GM21619 (cell line): ENCODE results near the gene GNB1.

Experiments used
- ATAC-seq: cut with Tn5 transposase; IDR thresholded peaks from one replicate; pipeline ENCODE4 v1.9.1; 2021; ENCODE audit not compliant: unreplicated experiment

The GNB1 gene

GRCh38 chr1:1832820-1833219 lies 58.1 kb downstream of the GNB1 start:
- ATAC-seq = no peak

DNA sequence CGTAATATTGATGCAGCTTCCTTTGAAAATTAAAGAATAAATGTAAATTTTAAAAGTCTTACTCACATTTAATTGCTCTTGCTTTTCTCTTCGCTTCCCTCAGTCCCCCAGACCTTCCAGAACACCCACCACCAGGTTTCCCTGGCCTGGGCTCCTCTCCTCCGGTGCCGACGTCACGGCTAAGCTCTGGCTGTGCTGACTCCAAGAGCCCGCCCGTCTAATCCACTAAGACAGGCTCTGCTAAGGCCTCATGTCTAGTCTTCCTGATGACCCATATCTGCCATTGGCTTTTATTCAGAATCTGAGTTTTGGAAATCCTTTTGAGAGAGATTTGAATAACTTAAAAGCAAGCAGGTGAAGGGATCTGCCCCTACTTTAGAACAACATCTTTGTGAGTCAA lies 58.7 kb downstream of the GNB1 start:
- ATAC-seq = no peak

DNA sequence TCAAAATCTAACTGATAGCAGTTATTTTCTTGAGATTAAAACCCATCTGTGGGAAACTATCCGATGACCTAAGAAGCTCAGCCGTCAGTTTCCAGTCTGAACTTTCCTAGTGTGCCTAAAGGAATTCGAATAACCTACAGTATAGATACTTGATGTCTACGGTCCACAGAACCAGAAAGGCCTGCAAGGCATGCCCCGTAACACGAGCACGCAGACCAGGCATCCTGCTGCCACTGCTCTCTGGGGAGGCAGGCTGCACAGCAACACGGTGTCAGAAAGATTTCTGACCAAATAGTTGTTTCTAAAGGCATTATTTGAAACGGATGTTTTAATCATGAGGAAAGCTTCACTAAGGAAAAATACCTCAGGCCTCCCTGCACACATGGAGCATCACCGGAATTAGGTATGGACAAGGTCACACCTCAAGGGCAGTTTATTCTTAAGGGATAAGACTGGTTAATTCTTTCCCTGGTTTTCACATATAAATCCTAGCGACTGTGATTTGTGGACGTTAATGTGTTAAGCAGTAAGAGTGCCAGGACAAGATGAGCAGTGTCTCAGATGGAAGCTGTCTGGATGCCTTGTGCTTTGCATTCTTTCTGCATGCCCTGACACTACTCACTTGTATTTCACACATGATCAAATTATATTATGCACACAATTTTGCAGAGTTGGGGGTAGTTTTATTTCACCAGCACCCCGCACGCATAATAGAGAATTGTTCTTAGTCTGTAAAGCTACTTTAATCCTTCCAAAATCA lies 63.6 kb downstream of the GNB1 start:
- no peak for ATAC-seq

DNA sequence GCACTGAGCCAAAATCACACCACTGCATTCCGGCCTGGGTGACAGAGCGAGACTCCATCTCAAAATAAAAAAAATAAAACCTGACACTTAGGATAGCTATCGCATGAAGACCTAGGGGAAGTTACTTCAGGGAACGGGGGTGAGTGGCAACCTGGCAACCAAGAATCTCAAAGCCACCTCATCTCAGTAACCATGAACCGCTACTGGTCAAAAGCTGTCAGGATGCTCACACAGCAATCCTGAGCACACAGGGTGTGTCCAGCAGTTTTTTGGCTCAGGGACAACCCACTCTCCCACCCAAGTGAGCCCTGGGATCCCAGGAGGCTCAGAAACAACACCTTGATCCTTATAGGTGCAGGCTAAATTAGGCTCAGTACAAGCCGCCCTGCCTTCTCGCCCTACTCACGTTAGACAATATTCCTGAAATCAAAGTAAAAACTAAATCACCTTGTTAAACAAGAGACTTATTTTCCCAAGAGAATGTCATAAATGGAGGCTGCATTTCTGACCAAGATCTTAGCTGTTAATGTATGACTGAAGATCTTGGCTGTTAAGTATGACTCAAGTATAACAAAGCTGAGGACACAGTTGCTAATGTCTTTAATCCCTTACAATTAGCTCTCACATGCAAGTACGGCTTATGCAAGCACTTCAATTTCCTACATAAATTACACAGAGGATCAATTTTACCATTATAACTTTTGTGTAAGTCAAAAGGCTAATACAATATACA lies 64.4 kb downstream of the GNB1 start:
- no peak for ATAC-seq

DNA sequence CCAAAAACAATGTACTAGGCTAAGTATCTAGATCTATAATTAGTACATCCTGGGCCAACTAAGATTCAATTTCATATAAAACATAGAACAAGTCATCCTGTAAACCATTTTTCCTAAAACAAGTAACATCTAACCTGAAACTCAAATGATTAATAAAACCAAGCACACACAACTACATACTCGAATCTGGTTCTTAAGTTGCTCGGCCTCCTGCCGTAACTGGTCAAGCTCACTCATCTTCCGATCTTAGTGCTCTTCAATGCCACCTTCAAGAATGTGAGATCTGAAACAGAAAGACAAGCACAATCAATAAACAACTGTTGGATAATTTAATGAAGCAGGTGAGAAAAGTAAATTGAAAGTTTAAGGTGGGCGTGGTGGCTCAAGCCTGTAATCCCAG lies 65.7 kb downstream of the GNB1 start:
- no peak for ATAC-seq

DNA sequence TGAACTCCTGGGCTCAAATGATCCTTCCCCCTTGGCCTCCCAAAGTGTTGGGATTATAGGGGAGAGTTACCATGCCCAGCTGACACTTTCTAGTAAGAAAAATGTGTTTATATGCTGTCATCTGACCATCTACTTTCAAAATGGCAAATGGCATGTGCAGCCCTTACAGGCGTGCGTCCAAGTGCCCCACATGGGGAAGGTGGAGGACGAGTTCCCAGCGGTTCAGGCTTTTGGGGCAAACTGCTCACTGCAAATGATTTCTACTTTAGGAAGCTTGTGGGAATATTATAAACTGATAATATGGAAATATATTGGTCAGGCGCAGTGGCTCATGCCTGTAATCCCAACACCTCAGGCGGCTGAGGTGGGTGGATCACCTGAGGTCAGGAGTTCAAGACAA lies 71.1 kb downstream of the GNB1 start:
- no peak for ATAC-seq

DNA sequence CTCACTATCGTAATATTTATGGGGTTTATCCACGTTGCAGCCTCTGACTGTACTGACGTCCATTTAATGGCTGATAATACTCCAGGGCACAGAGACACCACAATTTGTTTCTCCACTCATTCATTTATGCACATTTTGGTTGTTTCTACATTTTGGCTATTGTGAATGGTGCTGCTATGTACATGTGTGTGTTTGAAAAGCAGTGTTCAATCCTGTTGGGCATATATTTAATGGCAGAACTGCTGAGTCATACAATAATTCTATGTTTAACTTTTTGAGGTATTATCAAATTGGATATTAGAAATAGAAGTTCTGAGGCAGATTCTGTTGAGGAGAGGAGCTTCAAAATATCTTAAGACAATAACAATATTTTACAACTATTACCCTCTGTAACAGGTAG lies 73.7 kb downstream of the GNB1 start:
- no peak for ATAC-seq

GRCh38 chr1:1815606-1816281 lies 75.1 kb downstream of the GNB1 start:
- ATAC-seq = no peak

- ATAC-seq = no peak
Measured at GRCh38 chr1:1809489-1809888, 81.4 kb downstream of the GNB1 start.

- ATAC-seq = no peak
Measured at GRCh38 chr1:1808206-1808605, 82.7 kb downstream of the GNB1 start.

DNA sequence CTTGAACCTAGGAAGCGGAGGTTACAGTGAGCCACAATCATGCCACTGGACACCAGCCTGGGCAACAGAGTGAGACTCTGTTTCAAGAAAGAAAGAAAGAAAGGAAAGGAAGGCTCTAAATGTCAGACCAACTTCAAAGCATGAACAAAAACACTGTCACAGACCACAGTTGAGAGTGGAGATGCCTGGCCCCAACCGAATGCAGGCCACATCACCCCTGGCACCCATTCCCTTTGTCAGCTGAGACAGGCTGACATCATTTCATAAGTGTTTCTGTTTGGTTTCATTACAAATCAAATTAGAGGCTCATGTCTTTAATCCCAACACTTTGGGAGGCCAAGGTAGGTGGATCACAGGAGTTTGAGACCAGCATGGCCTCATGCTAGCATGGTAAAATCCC lies 84.0 kb downstream of the GNB1 start:
- ATAC-seq = no peak

DNA sequence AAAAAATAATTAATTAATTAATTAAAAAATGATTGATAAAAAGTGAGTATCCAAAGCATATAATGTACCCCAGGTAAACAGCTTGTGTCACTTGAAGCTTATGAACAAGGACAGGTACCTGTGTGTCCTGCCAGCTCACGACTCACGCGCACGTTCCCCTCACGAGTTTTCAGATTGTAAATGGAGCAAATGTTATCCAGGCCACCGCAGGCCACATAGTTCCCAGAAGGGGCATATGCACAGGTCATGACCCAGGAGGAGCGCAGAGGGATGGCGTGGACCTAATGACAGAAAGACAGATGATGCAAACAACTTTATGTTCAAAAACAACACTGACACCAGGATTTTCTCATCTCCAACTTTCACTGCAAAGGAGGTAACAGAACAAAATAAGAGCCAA lies 86.6 kb downstream of the GNB1 start:
- no peak for ATAC-seq

DNA sequence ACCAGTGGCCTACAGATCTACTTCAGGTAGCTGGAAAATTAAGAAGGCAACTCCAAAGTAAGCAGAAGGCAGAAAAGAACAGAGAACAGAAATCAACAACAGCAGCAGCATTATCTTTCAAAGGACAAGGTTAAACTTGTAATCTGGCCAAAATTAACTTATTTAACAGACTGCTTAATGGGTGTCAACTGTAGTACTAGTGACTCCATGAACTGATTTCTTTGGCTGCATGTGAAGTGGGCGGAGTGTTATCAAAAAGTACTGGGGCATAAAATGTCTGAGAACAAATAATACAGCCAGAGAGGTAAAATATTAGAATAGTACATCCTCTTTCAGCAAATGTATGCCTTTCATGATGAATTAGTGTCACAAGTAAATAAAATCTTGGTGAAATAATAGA lies 88.0 kb downstream of the GNB1 start:
- no peak for ATAC-seq

GRCh38 chr1:1799716-1800115 lies 91.2 kb downstream of the GNB1 start:
- ATAC-seq = peak; percentile 77

DNA sequence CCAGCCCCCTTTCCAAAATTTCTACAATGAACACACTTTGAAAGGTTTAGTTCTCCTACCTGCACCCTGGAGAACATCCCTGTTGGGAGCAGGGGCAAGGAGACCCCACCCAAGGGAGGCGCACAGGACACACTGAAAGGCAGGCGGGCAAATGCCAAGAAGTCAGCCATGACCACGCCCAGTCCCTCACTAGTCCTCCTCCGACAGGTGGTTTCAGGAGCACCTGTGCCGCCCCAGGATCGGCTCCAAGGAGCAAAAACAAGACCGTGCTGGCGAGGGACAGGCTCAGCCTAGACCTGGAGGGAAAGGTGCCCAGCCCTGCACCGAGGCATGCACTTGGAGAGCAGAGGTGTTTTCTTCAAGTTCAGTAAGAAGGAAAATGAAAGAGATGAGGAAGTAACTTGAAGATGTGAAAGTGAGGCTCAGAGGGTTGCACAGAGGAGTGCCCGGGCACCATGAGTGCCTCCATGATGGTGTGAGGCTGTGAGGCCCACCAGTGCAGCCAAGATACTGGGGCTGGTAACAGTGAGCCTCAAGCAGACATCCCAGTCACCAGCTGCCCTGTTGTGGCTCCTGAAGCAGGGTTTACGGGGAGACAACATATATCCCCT lies 93.1 kb downstream of the GNB1 start:
- ATAC-seq = no peak

GRCh38 chr1:1796466-1796865 lies 94.4 kb downstream of the GNB1 start:
- ATAC-seq = no peak

- ATAC-seq = no peak
Measured at GRCh38 chr1:1794999-1795398, 95.9 kb downstream of the GNB1 start.

DNA sequence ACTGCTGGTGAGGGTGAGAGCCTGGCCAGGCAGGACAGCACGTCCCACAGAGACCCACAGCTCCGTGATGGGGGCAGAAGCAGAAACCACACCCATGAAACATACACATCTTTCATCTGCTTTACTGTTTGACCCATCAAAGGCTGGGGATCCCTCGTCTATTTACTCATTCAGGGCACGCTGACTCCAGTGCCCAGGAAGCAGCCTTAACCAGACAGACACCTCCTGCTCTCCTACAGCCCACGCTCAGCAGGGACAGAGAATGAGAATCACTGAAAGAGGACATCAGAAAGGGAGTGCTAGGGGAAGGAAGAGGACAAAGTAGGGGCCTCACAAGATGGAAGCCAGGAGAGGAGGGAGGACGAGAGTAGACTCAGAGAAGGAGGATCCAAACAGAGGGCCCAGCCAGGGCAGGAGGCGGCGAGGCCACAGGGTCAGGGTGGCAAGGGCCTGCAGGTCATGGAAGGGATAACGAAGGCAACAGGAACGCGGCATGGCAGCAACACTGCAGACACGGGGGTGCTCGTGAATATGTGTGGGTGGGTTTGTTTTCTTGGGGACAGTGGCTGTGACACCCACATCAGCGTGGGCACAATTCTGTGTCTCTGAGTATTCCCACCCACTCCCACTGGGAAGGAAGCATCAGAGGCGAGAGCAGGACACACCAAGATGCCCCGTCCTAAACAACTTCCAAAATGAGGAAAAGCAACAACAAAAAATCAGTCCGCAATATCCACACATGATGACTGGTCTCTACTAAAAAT lies 97.2 kb downstream of the GNB1 start:
- ATAC-seq = no peak

DNA sequence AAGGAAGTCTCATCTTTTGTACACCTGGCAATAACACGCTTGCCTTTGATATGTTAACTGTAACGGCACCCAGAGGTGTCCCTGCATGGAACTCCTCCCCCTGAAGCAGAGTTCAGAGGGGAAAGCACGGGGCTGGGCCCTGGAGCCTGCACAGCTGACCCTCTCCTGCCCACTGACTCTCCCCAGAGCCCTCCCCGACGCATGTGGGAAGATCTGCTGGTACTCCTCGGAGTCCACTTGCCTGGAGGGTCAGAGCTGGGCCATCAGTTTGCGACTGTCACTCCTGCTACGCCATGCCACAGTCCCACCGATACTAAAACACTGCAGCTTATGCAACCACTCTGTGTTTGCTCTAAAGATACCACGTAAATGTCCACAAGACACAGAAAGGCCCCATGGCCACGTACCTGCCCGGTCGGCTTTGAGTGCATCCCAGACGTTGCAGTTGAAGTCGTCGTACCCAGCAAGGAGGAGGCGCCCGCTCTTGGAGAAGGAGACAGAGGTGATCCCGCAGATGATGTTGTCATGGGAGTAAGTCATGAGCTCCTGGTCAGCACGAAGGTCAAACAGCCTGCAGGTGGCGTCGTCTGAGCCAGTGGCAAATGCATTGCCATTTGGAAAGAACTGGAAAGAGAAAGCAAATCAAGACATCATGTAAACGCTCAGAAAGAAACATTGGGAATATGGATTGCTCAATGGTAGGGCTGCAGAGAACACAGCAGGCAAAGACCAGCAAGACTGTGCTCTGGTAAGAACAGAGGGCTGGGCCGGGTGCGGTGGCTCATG lies 102.0 kb downstream of the GNB1 start:
- no peak for ATAC-seq

GRCh38 chr1:1788136-1788535 lies 102.8 kb downstream of the GNB1 start:
- ATAC-seq = no peak
